ENCODE data around the gene SHB.

DNA sequence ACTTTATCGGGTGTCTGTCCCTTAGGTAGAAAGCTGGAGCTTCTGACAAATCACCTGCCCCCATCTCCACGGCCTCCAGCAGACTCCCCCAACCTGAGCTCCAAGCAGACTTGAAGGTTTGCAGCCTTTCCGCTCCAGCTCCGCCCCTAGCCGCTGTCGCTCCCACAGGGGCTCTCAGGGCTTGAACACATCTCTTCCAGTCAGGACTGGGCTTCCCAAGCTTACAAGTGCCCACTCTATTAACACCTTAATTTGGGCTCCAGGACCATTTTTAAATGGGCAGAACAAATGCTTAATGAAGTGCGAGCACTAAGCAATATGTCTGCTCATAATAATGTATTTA is 147.9 kb downstream of the SHB start:
- TF ChIP-seq, protein P1, sequence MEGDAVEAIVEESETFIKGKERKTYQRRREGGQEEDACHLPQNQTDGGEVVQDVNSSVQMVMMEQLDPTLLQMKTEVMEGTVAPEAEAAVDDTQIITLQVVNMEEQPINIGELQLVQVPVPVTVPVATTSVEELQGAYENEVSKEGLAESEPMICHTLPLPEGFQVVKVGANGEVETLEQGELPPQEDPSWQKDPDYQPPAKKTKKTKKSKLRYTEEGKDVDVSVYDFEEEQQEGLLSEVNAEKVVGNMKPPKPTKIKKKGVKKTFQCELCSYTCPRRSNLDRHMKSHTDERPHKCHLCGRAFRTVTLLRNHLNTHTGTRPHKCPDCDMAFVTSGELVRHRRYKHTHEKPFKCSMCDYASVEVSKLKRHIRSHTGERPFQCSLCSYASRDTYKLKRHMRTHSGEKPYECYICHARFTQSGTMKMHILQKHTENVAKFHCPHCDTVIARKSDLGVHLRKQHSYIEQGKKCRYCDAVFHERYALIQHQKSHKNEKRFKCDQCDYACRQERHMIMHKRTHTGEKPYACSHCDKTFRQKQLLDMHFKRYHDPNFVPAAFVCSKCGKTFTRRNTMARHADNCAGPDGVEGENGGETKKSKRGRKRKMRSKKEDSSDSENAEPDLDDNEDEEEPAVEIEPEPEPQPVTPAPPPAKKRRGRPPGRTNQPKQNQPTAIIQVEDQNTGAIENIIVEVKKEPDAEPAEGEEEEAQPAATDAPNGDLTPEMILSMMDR (IDR thresholded peaks at IDR 0.05) = no peak
- no peak for TF ChIP-seq POLR2A (IDR thresholded peaks at IDR 0.05)

Data from body of pancreas (tissue), 4 donors.